ENCODE results near the gene ACTA1. TPM values are rescaled to one million over a fixed set of nuclear protein-coding genes. Genes with fewer than 3 reads are reported as not detected.
"Not testable (repeated sequence)": the region's sequence is repeated elsewhere in the genome, so short reads cannot be mapped to it uniquely, and the experiment has no call there.

Gene ACTA1
- total RNA-seq, 1 donor from 2014 or later, result 9.5 TPM

DNA sequence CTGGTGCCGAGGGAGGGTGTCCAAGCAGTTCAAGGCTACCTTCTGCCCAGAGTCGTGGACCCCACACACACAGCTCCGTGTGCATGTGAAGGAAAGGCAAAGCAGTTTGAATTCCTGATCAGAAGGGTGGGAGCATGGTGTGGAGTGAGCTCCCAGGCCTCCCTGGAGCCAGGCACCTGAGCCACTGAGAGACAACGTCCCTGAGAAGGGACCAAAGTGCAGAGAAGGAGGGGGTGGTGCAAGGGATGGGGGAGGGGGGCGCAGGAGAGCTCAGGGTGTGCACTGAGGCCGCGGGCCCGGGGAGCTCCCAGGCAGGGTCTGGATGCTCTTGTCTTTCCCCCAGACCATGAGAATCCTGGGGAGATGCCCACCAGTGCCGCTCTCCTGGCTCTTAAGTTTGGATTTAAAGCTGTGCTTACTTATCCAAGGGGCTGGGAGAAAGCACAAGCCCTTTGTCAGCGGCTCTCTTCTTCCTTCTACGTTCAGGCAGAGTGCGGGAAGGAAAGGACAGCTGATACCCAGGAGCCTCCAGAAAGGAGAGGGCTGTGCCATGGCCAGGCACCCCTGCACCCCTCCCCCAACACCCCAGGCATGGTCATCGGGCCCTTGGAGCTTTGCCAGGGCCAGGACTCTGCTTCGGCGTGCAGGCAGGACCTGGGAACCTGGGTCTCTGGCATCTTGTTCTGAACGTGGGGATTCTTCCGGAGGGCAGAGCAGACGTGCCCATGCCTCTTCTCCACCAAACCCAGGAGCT lies 24.1 kb downstream of the ACTA1 start:
- no peak for DNase-seq (ENCODE audit: low spot score)

DNA sequence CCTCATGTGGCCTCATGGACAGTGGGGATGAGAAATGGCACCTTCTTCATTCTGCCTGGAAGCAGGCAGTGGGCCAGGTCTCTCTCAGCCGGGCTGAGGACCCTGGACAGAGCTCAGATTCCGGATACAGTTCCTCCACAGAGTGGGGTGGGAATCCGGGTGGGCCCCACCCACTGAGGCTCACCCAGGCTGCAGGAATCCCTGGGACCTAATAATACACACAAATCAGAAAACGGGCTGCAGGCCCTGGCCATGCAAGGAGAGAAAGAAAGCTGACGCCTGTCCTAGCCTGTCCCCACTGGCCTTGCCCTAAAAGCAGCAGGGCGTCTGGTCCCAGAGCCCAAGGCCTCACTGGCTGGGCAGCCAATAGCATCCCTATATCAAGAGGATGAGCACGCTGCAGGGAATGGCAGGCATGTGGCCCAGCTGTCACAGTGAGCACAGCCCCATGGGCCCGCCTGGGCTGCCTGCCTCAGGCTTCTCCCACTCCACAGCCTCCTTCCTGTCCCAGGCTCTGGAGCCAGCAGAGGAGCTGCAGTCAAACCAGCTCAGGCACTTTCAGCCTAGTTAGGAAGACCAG lies 25.3 kb downstream of the ACTA1 start:
- no peak for DNase-seq (ENCODE audit: low spot score)

DNA sequence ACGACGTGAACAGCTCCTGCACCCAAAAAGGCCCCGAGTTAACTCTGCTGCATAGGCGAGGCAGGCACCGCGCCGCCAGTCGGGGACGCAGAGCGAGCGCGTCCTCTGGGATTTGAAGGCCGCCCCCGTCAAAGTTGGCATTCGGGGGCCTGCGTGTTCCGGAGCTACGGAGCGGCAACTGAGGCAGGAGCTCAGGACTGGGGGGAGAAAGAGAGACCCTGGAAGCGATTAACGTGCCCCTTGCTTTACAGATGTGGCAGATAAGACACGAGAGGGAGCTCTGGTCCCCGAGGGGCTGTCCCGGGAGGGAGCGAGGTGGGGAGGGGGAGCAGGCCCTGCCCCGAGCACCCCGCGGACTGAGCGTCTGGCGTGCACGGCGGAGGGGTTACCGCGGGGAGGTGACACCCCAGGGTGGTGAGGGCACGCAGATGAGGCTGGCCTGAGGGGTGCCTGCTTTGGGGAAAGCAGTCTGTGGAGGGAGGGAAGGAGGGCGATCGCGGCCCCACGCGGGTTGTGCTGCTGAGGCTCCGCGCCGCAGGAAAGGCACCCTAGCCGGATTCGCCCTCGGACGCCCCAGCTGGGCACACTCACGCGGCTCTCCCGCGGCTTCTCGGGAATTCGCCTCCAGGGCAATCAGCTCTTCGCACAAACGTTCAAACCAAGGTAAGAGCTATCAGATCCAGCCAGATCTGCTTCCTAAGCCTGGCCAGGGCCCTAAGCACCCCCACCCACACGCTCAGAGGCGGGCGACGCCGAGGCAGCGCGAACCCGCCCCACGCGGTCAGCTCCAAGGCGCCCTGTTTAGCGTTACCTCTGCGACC lies 26.5 kb downstream of the ACTA1 start:
- DNase-seq (ENCODE audit: low spot score), result no peak

DNA sequence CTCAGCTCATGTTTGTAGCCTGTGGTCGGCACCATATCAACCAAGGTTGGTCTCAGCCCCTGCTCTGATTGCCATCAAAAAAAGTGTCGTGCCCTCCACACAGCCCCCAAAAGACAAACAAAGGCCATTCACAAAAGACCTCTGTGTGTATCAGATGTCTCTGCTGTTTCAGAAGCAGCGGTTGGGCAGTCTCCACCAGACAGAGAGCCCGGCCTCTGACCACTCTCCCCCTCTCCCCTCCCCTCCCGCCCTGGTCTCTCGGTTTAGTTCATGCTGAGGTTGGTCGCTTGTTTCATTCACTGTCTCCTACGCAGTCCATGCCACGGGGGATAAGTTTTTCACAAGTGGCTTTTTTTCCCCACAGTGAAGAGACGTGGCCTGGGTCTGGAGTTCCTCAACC lies 27.1 kb downstream of the ACTA1 start:
- no peak for DNase-seq (ENCODE audit: low spot score)

DNA sequence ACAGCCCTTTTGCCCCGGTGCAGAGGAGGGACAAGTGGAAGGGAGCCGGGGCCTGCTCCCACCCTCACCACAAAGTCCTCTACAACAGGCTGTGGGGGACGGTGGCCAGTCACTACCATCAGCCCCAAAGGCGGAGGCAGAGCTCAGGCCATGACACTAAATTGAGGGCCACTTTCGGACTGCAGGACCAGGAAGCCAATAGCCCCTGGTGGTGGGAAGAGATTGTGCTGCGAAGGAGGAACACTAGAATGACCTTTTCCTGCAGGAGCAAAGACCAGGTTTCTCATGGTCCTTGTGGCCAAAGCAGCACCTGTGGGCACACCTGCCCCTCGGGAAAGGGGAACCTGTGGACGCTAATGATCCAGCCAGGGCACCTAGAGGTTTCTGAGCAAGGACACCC lies 30.3 kb downstream of the ACTA1 start:
- no peak for DNase-seq (ENCODE audit: low spot score)

DNA sequence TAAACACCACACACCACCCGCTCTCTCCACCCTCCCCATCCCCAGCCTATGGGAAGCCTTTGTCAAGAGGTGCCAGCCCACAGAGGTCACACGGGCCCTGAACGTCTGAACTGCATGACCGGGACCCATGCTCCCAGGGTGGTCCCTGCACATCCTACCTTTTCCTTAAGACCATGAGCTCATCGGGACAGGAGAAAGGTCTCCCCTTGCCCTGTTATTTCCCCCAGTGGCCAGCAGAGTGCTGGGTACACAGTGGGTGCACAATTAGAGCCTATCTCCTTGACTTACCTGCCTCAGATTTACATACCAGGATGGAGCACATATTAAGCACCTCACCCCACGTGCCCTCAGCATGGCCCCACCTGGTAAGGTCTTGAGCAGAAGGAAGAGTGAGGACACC lies 30.9 kb downstream of the ACTA1 start:
- no peak for DNase-seq (ENCODE audit: low spot score)

DNA sequence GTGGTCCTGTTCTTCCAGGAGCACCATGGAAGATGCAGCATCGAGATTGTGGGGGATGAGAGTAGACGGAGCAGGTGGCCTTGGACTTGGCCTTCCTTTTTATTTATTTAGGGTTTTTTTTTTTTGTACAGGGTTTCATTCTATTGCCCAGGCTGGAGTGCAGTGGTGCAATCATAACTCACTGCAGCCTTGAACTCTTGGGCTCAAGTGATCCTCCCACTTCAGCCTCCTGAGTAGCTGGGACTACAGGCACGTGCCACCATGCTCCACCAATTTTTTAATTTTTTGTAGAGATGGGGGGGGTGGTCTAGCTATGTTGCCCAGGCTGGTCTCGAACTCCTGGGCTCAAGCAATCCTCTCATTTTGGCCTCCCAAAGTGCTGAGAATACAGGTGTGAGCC lies 31.6 kb downstream of the ACTA1 start:
- not testable (repeated sequence) for DNase-seq (ENCODE audit: low spot score)

DNA sequence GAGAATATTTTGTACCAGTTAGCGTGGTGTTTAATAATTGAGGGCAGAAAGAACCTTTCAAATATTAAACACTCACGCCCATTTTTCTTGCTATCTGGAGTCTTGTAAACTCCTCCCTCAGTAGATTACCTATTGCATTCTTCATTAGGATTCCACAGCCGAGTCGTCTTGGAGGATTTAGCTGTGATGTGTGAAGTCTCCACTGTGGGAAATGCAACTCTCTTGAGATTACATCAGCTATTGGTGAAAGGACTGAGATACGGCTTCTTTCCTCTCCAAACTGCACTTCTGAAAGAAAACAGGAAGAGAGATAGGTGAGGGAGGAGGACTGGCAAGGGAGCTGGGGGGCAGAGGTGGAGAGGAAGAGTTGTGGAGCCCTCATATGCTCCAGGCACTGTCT lies 36.1 kb downstream of the ACTA1 start:
- DNase-seq (ENCODE audit: low spot score), result no peak

DNA sequence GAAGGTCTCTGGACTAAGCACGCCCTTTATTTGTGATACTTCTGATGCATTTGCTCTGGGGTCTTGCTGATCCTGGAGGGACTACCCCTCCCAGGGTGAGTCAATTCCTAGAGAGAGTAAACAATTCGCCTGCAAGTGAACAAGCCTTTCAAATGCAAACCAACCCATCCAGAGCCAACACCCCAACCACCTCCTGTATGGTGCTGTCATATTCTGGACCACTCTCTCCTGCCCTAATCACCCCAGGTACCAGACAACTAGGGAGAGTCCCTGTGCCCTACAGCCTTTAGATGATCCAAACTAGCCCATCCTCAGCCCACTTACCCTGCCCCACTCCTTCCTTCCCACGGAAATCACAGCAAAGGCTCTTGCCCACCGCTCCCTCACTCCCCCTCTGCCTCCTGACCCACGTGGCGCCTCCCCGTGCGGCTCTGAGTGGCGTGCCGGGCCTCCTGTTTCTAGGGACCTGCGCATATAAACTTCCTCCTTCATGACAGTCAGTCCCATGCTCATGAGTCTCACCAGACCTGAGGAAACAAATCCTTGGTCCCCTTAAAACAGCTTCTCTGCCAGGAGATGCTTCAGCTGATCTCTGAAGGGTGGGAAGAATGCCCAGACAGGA lies 37.2 kb downstream of the ACTA1 start:
- no peak for DNase-seq (ENCODE audit: low spot score)

DNA sequence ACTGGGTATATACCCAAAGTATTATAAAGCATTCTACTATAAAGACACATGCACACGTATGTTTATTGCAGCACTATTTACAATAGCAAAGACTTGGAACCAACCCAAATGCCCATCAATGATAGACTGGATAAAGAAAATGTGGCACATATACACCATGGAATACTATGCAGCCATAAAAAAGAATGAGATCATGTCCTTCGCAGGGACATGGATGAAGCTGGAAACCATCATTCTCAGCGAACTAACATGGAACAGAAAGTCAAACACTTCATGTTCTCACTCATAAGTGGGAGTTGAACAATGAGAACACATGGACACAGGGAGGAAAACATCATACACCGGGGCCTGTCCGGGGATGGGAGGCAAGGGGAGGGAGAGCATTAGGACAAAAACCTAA lies 39.4 kb downstream of the ACTA1 start:
- not testable (repeated sequence) for DNase-seq (ENCODE audit: low spot score)

DNA sequence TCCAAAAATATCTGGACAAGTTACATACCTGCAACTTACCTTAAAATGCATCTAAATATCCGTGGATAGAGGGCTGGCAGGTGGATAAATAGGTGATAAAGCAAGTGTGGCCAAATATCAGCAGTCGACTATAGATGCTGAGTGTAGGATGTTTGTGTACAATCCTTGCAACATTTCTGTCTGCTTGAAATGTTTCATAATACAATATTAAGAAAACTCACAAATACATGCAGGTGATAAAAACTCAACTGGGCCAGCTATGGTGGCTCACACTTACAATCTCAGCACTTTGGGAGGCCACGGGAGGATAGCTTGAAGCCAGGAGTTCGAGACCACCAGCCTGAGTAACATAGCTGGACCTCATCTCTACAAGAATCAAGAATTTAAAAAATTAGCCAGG lies 41.0 kb downstream of the ACTA1 start:
- no peak for DNase-seq (ENCODE audit: low spot score)

DNA sequence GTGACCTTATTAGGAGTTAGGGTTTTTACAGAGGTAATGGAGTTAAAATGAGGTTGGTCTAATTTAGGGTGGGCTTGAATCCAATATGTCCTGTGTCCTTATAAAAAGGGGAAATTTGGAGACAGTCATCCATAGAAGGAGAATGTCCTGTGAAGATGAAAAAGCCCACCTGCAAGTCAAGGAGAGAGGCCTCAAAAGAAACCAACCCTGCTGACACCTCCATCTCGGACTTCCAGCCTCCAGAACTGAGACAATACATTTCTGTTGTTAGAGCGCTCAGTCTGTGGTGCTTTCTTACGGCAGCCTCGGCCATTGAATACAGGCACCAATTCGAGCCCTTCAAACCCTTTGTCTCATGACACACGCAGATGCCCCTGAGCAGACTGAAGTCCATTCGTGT lies 43.8 kb downstream of the ACTA1 start:
- DNase-seq (ENCODE audit: low spot score), result no peak

DNA sequence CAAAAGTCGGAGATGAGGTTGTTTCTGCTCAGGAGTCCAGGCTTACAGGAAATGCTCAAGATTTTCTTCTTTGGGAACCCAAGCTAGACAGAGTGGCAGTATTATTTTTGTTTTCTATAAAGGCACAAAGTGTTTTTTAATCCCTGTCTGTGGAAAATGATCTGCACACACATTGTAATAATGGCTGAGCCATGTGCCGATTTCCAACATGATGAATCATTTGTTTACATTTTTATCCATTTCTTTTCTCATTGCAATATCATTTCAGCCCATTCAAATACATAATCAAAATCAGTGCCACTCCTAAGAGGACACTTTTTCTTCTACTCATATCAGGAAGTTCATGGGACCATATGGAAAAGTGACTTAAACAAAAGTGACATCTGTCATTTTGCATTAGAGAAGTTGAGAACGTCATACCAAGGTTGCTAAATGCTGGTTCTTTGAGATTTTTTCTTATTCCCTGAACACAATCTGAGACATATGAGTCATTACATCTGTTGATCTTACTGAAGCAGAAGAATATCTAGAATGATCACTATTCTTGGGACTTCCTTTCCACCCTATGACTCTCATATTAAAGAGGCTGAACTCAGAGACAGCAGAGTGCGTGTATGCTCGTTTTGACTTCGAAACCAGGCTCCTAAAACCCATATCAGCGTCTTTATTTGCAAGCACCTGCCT lies 44.9 kb downstream of the ACTA1 start:
- DNase-seq (ENCODE audit: low spot score), result no peak

DNA sequence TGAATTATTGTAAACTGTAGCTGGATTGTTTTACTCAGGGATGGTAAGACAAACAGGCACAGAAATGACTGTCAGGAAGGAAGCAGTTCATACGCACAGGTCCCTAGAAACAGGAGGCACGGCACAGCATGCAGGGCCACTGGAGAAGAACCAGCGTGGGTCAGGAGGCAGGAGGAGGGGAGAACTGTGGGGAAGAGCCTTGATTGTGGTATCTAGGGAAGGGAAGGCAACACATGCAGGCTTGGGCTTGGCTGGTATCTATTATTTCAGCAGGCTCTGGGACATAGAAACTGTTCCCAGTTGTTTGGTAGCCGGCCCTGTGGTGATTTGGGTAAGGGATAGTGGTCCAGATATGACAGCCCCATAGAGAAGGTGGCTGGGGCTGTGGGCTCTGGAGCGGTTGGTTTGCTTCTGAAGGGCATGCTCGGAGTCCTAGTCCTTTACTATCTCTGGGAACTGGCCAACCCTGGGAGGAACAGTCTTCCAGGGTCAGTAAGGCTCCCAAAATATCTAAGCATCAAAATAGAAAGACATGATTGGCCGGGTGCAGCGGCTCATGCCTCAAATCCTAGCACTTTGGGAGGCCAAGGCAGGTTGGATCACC lies 47.9 kb downstream of the ACTA1 start:
- no peak for DNase-seq (ENCODE audit: low spot score)

DNA sequence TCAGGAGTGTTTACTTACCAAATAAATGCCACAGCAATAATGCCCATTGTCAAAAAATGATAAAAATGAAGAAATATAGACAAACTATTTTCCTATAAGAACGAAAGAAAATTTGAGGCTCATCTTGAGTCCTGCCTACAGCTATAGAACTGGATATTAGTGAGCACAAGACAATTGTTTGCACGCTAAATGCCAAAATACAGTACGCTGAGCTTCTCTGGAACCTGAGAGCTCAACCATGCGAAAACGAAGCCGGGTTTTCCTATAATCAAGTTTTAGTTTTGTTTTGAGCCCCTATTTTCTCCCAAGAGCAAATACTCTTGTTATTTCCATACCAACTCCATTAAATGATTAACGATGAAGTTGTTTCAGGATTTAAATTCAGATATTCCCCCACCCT lies 49.1 kb downstream of the ACTA1 start:
- no peak for DNase-seq (ENCODE audit: low spot score)

DNA sequence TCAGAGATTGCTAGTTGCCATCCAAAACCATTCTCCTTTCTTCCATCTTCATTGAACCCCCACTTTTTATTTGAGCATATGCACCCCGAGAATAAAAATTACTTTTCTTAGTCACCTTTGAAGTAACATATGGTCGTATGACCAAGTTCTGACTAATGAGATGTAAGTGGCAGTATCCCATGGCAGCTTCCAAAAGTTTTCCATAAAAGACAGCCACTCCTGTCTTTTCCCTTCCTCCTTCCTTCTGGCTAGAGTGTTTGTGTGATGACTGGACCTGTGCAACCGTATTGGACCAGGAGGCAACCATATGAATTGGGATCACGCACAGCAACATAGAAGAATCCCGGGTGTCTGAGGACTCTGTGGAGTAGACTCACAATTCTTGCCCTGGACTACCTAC lies 49.9 kb downstream of the ACTA1 start:
- DNase-seq (ENCODE audit: low spot score), result no peak

DNA sequence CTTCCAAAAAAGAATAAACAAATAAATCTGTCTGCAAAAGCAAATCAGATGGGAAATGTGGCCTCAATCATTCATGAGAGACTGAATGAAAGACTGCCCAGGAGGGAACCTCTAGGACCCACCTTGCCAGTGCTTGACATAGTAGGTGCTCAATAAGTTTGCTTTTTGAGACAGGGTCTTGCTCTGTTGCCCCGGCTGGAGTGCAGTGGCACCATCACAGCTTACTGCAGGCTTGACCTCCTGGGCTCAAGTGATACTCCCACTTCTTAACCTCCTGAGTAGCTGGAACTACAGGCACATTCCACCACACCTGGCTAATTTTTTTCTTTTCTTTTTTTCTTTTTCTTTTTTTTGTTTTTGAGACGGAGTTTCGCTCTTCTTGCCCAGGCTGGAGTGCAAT lies 50.7 kb downstream of the ACTA1 start:
- no peak for DNase-seq (ENCODE audit: low spot score)

All from ureter (tissue), 1 donor.